ENCODE results near the gene SH2D3C.
"Not testable (repeated sequence)": the region's sequence is repeated elsewhere in the genome, so short reads cannot be mapped to it uniquely, and the experiment has no call there.

SH2D3C gene

GRCh38 chr9:127783111-127784008, 4.9 kb upstream of the SH2D3C start:
- DNase-seq (ENCODE audit: low spot score), result no peak

GRCh38 chr9:127781806-127782205, 3.3 kb upstream of the SH2D3C start:
- DNase-seq (ENCODE audit: low spot score), result no peak

- not testable (repeated sequence) for DNase-seq (ENCODE audit: low spot score)
Observed at GRCh38 chr9:127780909-127781308, 2.4 kb upstream of the SH2D3C start.

- no peak for DNase-seq (ENCODE audit: low spot score)
Observed at GRCh38 chr9:127780126-127780885, 1.8 kb upstream of the SH2D3C start.

GRCh38 chr9:127779136-127779981, 893 bp upstream of the SH2D3C start:
- no peak for DNase-seq (ENCODE audit: low spot score)

GRCh38 chr9:127777368-127777980, 992 bp downstream of the SH2D3C start:
- no peak for DNase-seq (ENCODE audit: low spot score)

GRCh38 chr9:127776924-127777289, 1.6 kb downstream of the SH2D3C start:
- DNase-seq (ENCODE audit: low spot score), result no peak

GRCh38 chr9:127776195-127776923, 2.1 kb downstream of the SH2D3C start:
- DNase-seq (ENCODE audit: low spot score), result no peak

GRCh38 chr9:127773981-127774380, 4.5 kb downstream of the SH2D3C start:
- DNase-seq (ENCODE audit: low spot score), result no peak

- DNase-seq (ENCODE audit: low spot score), result no peak
Observed at GRCh38 chr9:127773272-127773671, 5.2 kb downstream of the SH2D3C start.

GRCh38 chr9:127772603-127773002, 5.9 kb downstream of the SH2D3C start:
- DNase-seq (ENCODE audit: low spot score), result no peak

GRCh38 chr9:127771570-127772189, 6.8 kb downstream of the SH2D3C start:
- DNase-seq (ENCODE audit: low spot score), result no peak

GRCh38 chr9:127770905-127771569, 7.4 kb downstream of the SH2D3C start:
- DNase-seq (ENCODE audit: low spot score), result peak; percentile 98

GRCh38 chr9:127770583-127770904, 7.9 kb downstream of the SH2D3C start:
- DNase-seq (ENCODE audit: low spot score), result no peak

- no peak for DNase-seq (ENCODE audit: low spot score)
Observed at GRCh38 chr9:127769929-127770582, 8.4 kb downstream of the SH2D3C start.

GRCh38 chr9:127769101-127769500, 9.4 kb downstream of the SH2D3C start:
- DNase-seq (ENCODE audit: low spot score), result no peak

- DNase-seq (ENCODE audit: low spot score), result no peak
Observed at GRCh38 chr9:127768698-127769097, 9.8 kb downstream of the SH2D3C start.

- no peak for DNase-seq (ENCODE audit: low spot score)
Observed at GRCh38 chr9:127767909-127768331, 10.5 kb downstream of the SH2D3C start.

- no peak for DNase-seq (ENCODE audit: low spot score)
Observed at GRCh38 chr9:127767410-127767809, 11.1 kb downstream of the SH2D3C start.

GRCh38 chr9:127765418-127765817, 13.0 kb downstream of the SH2D3C start:
- no peak for DNase-seq (ENCODE audit: low spot score)
